ENCODE results near the gene ZNF438. TPM values are rescaled to one million over a fixed set of nuclear protein-coding genes. Genes with fewer than 3 reads are reported as not detected.

ZNF438 gene
- total and polyA plus RNA-seq, 7 experiments from 2014 or later: 3.9 to 9.4 (median 4.2) TPM

DNA sequence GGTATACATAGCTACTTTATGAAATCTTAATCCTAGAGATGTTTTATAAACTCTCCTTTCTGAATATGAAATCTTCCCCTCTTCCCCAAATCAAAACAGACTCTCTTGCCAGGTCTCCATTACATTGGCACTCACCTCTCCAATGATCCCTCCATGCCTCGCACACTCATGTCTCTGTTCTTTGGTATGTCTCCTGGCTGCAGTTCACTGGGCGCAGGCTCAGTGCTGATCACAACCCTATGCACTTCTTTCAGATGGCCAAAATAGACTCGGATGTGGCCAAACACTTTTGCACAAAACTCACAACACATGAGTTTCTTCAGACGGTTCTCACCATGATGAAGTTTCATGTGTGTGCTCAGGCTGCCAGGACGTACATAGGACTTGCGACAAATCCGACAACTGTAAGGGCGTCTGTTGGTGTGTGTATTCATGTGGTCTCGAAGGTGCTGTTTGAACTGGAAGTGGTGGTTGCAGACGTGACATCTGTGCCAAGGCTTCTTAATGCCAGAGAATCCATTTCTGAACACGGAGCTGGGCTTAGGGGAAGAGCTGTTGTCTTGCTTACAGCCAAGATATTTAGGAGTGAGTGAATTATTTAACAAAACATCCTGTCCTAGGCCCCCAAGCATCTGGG is 183.2 kb downstream of the ZNF438 start:
- POLR2A ChIA-PET: no interaction called here
- peak; percentile 59 for ATAC-seq
- peak in 6 of 9 donors; percentile 17 to 65 (median 43) for DNase-seq
- H3K4me1 ChIP-seq (ENCODE audit: control insufficient read depth in 2 of 2, insufficient read depth in 2 of 2, low read length in 2 of 2): no peaks in the 10 kb centered on the region
- Mint-ChIP-seq H3K27me3 (no peaks in the 10 kb centered on the region), H3K27ac (peak overlapping the region in 7 of 9 donors; percentile 24 to 80 (median 54)), H3K4me1 (peaks cover 0 to 14% (median 11%) of the 10 kb centered on the region in 7 donors), H3K9me3 (no peaks in the 10 kb centered on the region), H3K36me3 (peaks cover 0 to 21% (median 10%) of the 10 kb centered on the region in 5 donors), H3K4me3 (peak overlapping the region in 2 of 10 donors; percentile 1 to 3)
- no peak overlapping the region for H3K4me3 ChIP-seq (ENCODE audit: low read length)
- CTCF ChIA-PET: no interaction called here
- no peaks in the 10 kb centered on the region for H3K36me3 ChIP-seq (ENCODE audit: control insufficient read depth in 2 of 3, insufficient read depth in 3 of 3, low read length in 3 of 3)
- no peaks in the 10 kb centered on the region for H3K27me3 ChIP-seq (ENCODE audit: control insufficient read depth in 2 of 2, insufficient read depth in 2 of 2, low read length in 2 of 2)
- intact Hi-C loops (cut with micrococcal nuclease): no loop called here
- H3K9me3 ChIP-seq (ENCODE audit: control insufficient read depth in 2 of 3, low read length in 3 of 3): no peaks in the 10 kb centered on the region
- H3K27ac ChIP-seq (ENCODE audit: low read depth, low read length): no peak overlapping the region

DNA sequence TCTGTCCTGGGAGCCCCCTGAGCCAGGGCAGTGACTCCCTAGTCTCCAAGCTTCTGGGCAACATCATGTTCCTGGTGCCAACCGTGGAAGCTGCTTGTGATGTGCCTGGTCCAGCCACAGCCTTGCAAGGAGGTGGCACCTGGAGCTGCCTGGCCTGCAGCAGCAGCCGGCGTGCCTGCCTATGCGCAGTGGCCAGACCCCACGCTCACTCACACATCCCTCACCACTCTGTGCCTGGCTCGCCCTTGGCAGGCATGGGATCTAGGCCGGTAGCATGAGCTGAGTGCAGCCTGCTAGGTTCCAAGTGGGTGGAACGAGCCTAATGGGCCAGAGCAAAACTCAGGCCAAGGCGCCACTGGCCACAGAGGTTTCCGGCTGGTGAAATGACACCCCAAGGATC is 184.0 kb downstream of the ZNF438 start:
- Mint-ChIP-seq H3K27ac (no peak overlapping the region), H3K36me3 (peaks cover 0 to 21% (median 7%) of the 10 kb centered on the region in 5 donors)
- no peak for ATAC-seq

DNA sequence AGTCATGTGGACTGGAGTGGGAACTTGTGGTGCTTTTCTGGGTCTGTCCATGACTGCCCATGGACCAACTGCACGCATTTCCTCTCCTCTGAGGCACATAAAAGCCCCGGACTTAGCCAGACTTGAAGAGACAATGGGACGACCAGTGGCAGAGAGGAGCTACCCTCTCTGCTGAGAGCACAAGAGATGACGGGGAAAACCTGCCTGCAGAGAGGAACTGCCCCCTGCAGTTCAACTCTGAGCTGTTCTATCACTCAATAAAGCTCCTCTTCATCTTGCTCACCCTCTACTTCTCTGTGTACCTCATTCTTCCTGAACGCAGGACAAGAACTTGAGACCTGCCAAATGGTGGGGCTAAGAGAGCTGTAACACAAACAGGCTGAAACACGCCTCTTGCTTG is 184.5 kb downstream of the ZNF438 start:
- DNase-seq (peak in 2 of 9 donors; percentile 5 to 8), ATAC-seq (no peak)
- no peaks in the 10 kb centered on the region for H3K27me3 Mint-ChIP-seq
- H3K27ac ChIP-seq (ENCODE audit: low read depth, low read length): no peak overlapping the region
- no peak overlapping the region for H3K4me3 ChIP-seq (ENCODE audit: low read length)
- H3K4me3 Mint-ChIP-seq: no peak overlapping the region
- H3K36me3 ChIP-seq (ENCODE audit: control insufficient read depth in 2 of 3, insufficient read depth in 3 of 3, low read length in 3 of 3): no peaks in the 10 kb centered on the region
- ChIA-PET CTCF (interaction anchor here (0.9 to 2.1 kb wide), 7 partner anchors 35 to 963 kb away, joined by 3 to 14 read pairs (median 4); no protein-coding TSS in a partner anchor), POLR2A (interaction anchor here (0.8 kb wide), 1 partner anchor 63 kb away, joined by 4 read pairs; no protein-coding TSS in a partner anchor)
- no peaks in the 10 kb centered on the region for H3K27me3 ChIP-seq (ENCODE audit: control insufficient read depth in 2 of 2, insufficient read depth in 2 of 2, low read length in 2 of 2)
- no peaks in the 10 kb centered on the region for H3K4me1 ChIP-seq (ENCODE audit: control insufficient read depth in 2 of 2, insufficient read depth in 2 of 2, low read length in 2 of 2)
- H3K9me3 ChIP-seq (ENCODE audit: control insufficient read depth in 2 of 3, low read length in 3 of 3): no peaks in the 10 kb centered on the region
- no peak overlapping the region for H3K27ac Mint-ChIP-seq
- peaks cover 0 to 21% (median 7%) of the 10 kb centered on the region in 5 donors for H3K36me3 Mint-ChIP-seq
- intact Hi-C loops (cut with micrococcal nuclease): loop anchor here in 1 of 2 donors (1.0 kb wide), 1 partner anchor 63 kb away; no protein-coding TSS in a partner anchor
- H3K4me1 Mint-ChIP-seq: peaks cover 1 to 14% (median 11%) of the 10 kb centered on the region in 7 donors
- H3K9me3 Mint-ChIP-seq: no peaks in the 10 kb centered on the region

More for the DNA sequence above, 184.0 kb downstream of the ZNF438 start:
- H3K9me3 Mint-ChIP-seq: no peaks in the 10 kb centered on the region
- Histone ChIP-seq H3K4me3 (ENCODE audit: low read length) (no peak overlapping the region), H3K27ac (ENCODE audit: low read depth, low read length) (no peak overlapping the region), H3K4me1 (ENCODE audit: control insufficient read depth in 2 of 2, insufficient read depth in 2 of 2, low read length in 2 of 2) (no peaks in the 10 kb centered on the region), H3K27me3 (ENCODE audit: control insufficient read depth in 2 of 2, insufficient read depth in 2 of 2, low read length in 2 of 2) (no peaks in the 10 kb centered on the region), H3K9me3 (ENCODE audit: control insufficient read depth in 2 of 3, low read length in 3 of 3) (no peaks in the 10 kb centered on the region), H3K36me3 (ENCODE audit: control insufficient read depth in 2 of 3, insufficient read depth in 3 of 3, low read length in 3 of 3) (no peaks in the 10 kb centered on the region)
- intact Hi-C loops (cut with micrococcal nuclease): loop anchor here in 1 of 2 donors (1.0 kb wide), 1 partner anchor 63 kb away; no protein-coding TSS in a partner anchor
- H3K27me3 Mint-ChIP-seq: no peaks in the 10 kb centered on the region
- ChIA-PET CTCF (interaction anchor here (0.9 to 2.1 kb wide), 5 partner anchors 35 to 963 kb away, joined by 3 to 14 read pairs (median 7); no protein-coding TSS in a partner anchor), POLR2A (interaction anchor here (0.8 kb wide), 1 partner anchor 63 kb away, joined by 4 read pairs; no protein-coding TSS in a partner anchor)
- peaks cover 0 to 14% (median 11%) of the 10 kb centered on the region in 7 donors for H3K4me1 Mint-ChIP-seq
- H3K4me3 Mint-ChIP-seq: no peak overlapping the region
- DNase-seq: no peak

DNA sequence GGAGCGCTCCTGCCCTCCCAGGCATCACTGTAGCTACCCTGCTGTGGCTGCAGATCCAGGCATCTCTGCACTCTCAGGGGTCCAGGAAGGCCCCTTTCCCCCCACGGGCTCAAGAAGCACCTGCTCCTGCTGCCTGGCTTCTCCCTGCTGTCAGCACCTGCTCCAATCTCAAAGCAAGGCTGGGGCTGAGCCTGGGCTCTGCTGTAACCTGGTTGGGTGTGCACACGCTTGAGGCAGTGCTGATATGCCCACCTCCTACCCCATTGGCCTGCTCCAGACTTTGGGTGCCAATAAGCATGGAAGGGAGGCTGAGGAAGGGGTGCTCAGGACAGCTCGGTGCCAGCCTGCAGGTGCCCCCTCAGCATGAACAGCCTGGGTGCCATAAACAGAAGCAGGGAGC is 185.0 kb downstream of the ZNF438 start:
- H3K27ac Mint-ChIP-seq: no peak overlapping the region
- H3K36me3 Mint-ChIP-seq: peaks cover 0 to 21% (median 7%) of the 10 kb centered on the region in 5 donors
- POLR2A ChIA-PET: no interaction called here
- no peak overlapping the region for H3K4me3 Mint-ChIP-seq
- Histone ChIP-seq H3K27me3 (ENCODE audit: control insufficient read depth in 2 of 2, insufficient read depth in 2 of 2, low read length in 2 of 2) (no peaks in the 10 kb centered on the region), H3K27ac (ENCODE audit: low read depth, low read length) (no peak overlapping the region), H3K4me1 (ENCODE audit: control insufficient read depth in 2 of 2, insufficient read depth in 2 of 2, low read length in 2 of 2) (no peaks in the 10 kb centered on the region), H3K9me3 (ENCODE audit: control insufficient read depth in 2 of 3, low read length in 3 of 3) (no peaks in the 10 kb centered on the region), H3K4me3 (ENCODE audit: low read length) (no peak overlapping the region), H3K36me3 (ENCODE audit: control insufficient read depth in 2 of 3, insufficient read depth in 3 of 3, low read length in 3 of 3) (no peaks in the 10 kb centered on the region)
- DNase-seq: no peak
- ATAC-seq: no peak
- no peaks in the 10 kb centered on the region for H3K9me3 Mint-ChIP-seq
- H3K4me1 Mint-ChIP-seq: peaks cover 1 to 14% (median 11%) of the 10 kb centered on the region in 7 donors
- intact Hi-C loops (cut with micrococcal nuclease): loop anchor here in 1 of 2 donors (1.0 kb wide), 1 partner anchor 62 kb away; no protein-coding TSS in a partner anchor
- H3K27me3 Mint-ChIP-seq: no peaks in the 10 kb centered on the region
- CTCF ChIA-PET: interaction anchor here (0.9 to 2.1 kb wide), 7 partner anchors 34 to 964 kb away, joined by 3 to 14 read pairs (median 4); no protein-coding TSS in a partner anchor

DNA sequence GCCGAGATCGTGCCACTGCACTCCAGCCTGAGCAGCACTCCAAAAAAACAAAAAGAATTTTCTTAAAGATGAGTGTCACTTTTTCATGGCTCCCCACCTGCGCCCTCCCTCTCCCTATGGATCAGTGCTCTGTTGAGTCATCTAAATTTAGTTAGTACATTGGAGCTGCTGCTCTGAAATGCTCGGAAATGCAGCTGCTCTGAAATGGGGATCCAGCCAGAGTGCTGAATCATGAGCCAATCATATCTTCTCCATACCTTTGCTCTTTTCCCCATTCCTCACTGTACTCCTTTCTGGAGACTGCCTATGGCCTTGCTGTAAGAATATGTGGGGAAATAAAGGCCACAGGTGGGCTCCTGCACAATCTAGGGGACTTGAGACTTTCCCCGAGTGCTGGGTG is 188.8 kb downstream of the ZNF438 start:
- ATAC-seq (no peak), DNase-seq (no peak)
- ChIA-PET CTCF (no interaction called here), POLR2A (no interaction called here)
- Histone ChIP-seq H3K27me3 (ENCODE audit: control insufficient read depth in 2 of 2, insufficient read depth in 2 of 2, low read length in 2 of 2) (no peaks in the 10 kb centered on the region), H3K27ac (ENCODE audit: low read depth, low read length) (no peak overlapping the region), H3K9me3 (ENCODE audit: control insufficient read depth in 2 of 3, low read length in 3 of 3) (no peaks in the 10 kb centered on the region), H3K36me3 (ENCODE audit: control insufficient read depth in 2 of 3, insufficient read depth in 3 of 3, low read length in 3 of 3) (no peaks in the 10 kb centered on the region), H3K4me3 (ENCODE audit: low read length) (no peak overlapping the region), H3K4me1 (ENCODE audit: control insufficient read depth in 2 of 2, insufficient read depth in 2 of 2, low read length in 2 of 2) (no peaks in the 10 kb centered on the region)
- intact Hi-C loops (cut with micrococcal nuclease): no loop called here
- H3K36me3 Mint-ChIP-seq: peaks cover 0 to 16% (median 0%) of the 10 kb centered on the region in 5 donors
- no peaks in the 10 kb centered on the region for H3K9me3 Mint-ChIP-seq
- H3K27me3 Mint-ChIP-seq: no peaks in the 10 kb centered on the region
- H3K4me1 Mint-ChIP-seq: peaks cover 0 to 4% (median 0%) of the 10 kb centered on the region in 7 donors
- H3K4me3 Mint-ChIP-seq: no peak overlapping the region
- no peak overlapping the region for H3K27ac Mint-ChIP-seq

DNA sequence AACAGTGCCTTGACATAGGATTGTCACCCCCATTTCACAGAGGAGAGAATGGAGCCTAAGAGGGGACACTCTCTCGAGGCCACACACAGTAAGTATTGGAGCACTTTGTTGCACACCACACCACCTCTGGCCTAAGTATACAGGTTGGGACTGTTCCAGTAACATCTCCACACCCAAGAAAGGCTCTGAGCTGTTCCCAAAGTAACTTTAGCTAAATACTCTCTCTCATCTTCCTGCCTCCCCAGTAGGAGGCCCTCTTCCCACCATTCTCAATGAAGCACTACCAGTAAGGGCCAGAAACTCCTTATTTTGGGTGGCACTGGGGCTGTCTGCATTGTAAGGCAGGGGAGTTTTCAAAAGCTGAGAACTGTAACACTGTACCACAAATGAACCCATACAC is 189.5 kb downstream of the ZNF438 start:
- H3K27me3 ChIP-seq (ENCODE audit: control insufficient read depth in 2 of 2, insufficient read depth in 2 of 2, low read length in 2 of 2): no peaks in the 10 kb centered on the region
- POLR2A ChIA-PET: no interaction called here
- CTCF ChIA-PET: no interaction called here
- no peaks in the 10 kb centered on the region for H3K9me3 ChIP-seq (ENCODE audit: control insufficient read depth in 2 of 3, low read length in 3 of 3)
- intact Hi-C loops (cut with micrococcal nuclease): no loop called here
- no peak overlapping the region for H3K4me3 Mint-ChIP-seq
- H3K4me1 ChIP-seq (ENCODE audit: control insufficient read depth in 2 of 2, insufficient read depth in 2 of 2, low read length in 2 of 2): no peaks in the 10 kb centered on the region
- H3K36me3 ChIP-seq (ENCODE audit: control insufficient read depth in 2 of 3, insufficient read depth in 3 of 3, low read length in 3 of 3): no peaks in the 10 kb centered on the region
- no peak overlapping the region for H3K4me3 ChIP-seq (ENCODE audit: low read length)
- no peak for ATAC-seq
- H3K27me3 Mint-ChIP-seq: no peaks in the 10 kb centered on the region
- DNase-seq: no peak
- no peak overlapping the region for H3K27ac ChIP-seq (ENCODE audit: low read depth, low read length)
- H3K9me3 Mint-ChIP-seq: no peaks in the 10 kb centered on the region
- H3K36me3 Mint-ChIP-seq: peaks cover 0 to 19% (median 2%) of the 10 kb centered on the region in 5 donors
- H3K4me1 Mint-ChIP-seq: peaks cover 0 to 4% (median 0%) of the 10 kb centered on the region in 7 donors
- H3K27ac Mint-ChIP-seq: no peak overlapping the region

Measured in naive thymus-derived CD4-positive, alpha-beta T cell (primary cell).